ENCODE measurements around the gene SFXN1.
"Not testable (repeated sequence)": the region's sequence is repeated elsewhere in the genome, so short reads cannot be mapped to it uniquely, and the experiment has no call there.

Gene SFXN1

GRCh38 chr5:175452166-175452565, 26.2 kb upstream of the SFXN1 start:
- Histone ChIP-seq H2AFZ (ENCODE audit: low read length) (no peak overlapping the region), H3K4me1 (ENCODE audit: insufficient read depth, low read length, poor library complexity, severe bottlenecking) (no peaks in the 10 kb centered on the region), H3K4me2 (ENCODE audit: low read depth, low read length, poor library complexity, severe bottlenecking) (no peak overlapping the region), H3K4me3 (ENCODE audit: low read length, poor library complexity, severe bottlenecking) (no peak overlapping the region), H3K9ac (ENCODE audit: low read depth, low read length, poor library complexity, severe bottlenecking) (no peak overlapping the region), H3F3A (ENCODE audit: low read depth) (no peaks in the 10 kb centered on the region), H4K20me1 (ENCODE audit: insufficient read depth, low read length, poor library complexity, severe bottlenecking) (no peaks in the 10 kb centered on the region), H3K9me2 (replicated peaks; ENCODE audit: low read depth, low read length) (no peaks in the 10 kb centered on the region), H3K79me2 (ENCODE audit: insufficient read depth, low read length) (no peaks in the 10 kb centered on the region), H3K27me3 (ENCODE audit: insufficient read depth, low read length, poor library complexity, severe bottlenecking) (no peaks in the 10 kb centered on the region), H3K9me3 (ENCODE audit: insufficient read depth, low read depth, low read length) (no peaks in the 10 kb centered on the region), H3K36me3 (ENCODE audit: insufficient read depth, low read length) (no peaks in the 10 kb centered on the region)
- TF ChIP-seq, protein P1, sequence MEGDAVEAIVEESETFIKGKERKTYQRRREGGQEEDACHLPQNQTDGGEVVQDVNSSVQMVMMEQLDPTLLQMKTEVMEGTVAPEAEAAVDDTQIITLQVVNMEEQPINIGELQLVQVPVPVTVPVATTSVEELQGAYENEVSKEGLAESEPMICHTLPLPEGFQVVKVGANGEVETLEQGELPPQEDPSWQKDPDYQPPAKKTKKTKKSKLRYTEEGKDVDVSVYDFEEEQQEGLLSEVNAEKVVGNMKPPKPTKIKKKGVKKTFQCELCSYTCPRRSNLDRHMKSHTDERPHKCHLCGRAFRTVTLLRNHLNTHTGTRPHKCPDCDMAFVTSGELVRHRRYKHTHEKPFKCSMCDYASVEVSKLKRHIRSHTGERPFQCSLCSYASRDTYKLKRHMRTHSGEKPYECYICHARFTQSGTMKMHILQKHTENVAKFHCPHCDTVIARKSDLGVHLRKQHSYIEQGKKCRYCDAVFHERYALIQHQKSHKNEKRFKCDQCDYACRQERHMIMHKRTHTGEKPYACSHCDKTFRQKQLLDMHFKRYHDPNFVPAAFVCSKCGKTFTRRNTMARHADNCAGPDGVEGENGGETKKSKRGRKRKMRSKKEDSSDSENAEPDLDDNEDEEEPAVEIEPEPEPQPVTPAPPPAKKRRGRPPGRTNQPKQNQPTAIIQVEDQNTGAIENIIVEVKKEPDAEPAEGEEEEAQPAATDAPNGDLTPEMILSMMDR (conservative IDR thresholded peaks at IDR 0.05; ENCODE audit: low read length), result no peak
- TF ChIP-seq EZH2phosphoT487 (IDR thresholded peaks at IDR 0.05; ENCODE audit: borderline replicate concordance), result no peak

DNA sequence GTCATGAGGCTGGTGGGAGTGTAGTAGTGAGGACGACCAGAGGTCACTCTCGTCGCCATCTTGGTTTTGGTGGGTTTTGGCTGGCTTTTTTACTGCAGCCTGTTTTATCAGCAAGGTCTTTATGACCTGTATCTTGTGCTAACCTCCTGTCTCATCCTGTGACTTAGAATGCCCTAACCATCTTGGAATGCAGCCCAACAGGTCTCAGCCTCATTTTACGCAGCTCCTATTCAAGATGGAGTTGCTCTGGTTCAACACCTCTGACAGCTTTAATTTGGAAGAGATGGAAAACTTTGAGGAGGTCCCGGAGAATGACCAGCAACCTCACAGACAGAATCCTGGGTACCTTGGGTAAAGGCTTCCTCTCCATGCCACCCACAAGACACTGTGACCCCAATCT, 24.0 kb upstream of the SFXN1 start:
- H3K36me3 ChIP-seq (ENCODE audit: insufficient read depth, low read length); H3K4me1 ChIP-seq (ENCODE audit: insufficient read depth, low read length, poor library complexity, severe bottlenecking): not testable (repeated sequence)

DNA sequence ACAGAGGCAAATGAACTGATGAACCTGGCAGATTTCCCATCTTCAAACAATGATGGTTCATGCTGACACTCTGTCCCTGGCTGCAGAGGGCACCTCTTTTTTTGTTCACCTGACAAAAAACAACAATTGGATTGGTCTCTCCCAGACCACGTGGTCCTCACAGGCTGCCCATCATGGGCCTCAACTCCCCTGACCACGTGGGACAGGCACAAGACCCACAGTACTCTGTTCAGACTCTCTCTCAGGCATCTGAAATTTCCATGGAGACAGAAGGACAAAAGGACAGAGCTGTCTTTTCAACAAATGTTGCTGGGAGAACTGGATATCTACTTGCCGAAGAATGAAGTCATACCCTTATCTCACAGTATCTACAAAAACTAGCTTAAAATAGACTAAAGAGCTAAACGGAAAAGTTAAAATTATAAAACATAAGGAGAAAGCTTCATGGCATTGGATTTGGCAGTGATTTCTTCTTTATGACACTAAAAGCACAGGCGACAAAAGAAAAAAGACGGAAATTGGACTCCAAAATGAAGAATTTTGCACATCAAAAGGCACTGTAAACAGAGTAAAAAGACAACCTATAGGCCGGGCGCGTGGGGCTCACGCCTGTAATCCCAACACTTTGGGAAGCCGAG, 22.1 kb upstream of the SFXN1 start:
- H3K4me1 ChIP-seq (ENCODE audit: insufficient read depth, low read length, poor library complexity, severe bottlenecking), result no peaks in the 10 kb centered on the region
- H3K27me3 ChIP-seq (ENCODE audit: insufficient read depth, low read length, poor library complexity, severe bottlenecking), result no peaks in the 10 kb centered on the region
- no peaks in the 10 kb centered on the region for H3F3A ChIP-seq (ENCODE audit: low read depth)
- no peaks in the 10 kb centered on the region for H3K9me3 ChIP-seq (ENCODE audit: insufficient read depth, low read depth, low read length)
- H3K4me2 ChIP-seq (ENCODE audit: low read depth, low read length, poor library complexity, severe bottlenecking), result no peak overlapping the region
- no peaks in the 10 kb centered on the region for H3K79me2 ChIP-seq (ENCODE audit: insufficient read depth, low read length)
- no peak overlapping the region for H2AFZ ChIP-seq (ENCODE audit: low read length)
- H3K9me2 ChIP-seq (replicated peaks; ENCODE audit: low read depth, low read length), result no peaks in the 10 kb centered on the region
- H3K9ac ChIP-seq (ENCODE audit: low read depth, low read length, poor library complexity, severe bottlenecking), result no peak overlapping the region
- H3K36me3 ChIP-seq (ENCODE audit: insufficient read depth, low read length), result no peaks in the 10 kb centered on the region
- TF ChIP-seq EZH2phosphoT487 (IDR thresholded peaks at IDR 0.05; ENCODE audit: borderline replicate concordance), result no peak
- TF ChIP-seq, protein P1 (conservative IDR thresholded peaks at IDR 0.05; ENCODE audit: low read length), result no peak
- H4K20me1 ChIP-seq (ENCODE audit: insufficient read depth, low read length, poor library complexity, severe bottlenecking), result no peaks in the 10 kb centered on the region
- no peak overlapping the region for H3K4me3 ChIP-seq (ENCODE audit: low read length, poor library complexity, severe bottlenecking)

More for the DNA sequence above, 24.0 kb upstream of the SFXN1 start:
- not testable (repeated sequence) for H3K79me2 ChIP-seq (ENCODE audit: insufficient read depth, low read length); H4K20me1 ChIP-seq (ENCODE audit: insufficient read depth, low read length, poor library complexity, severe bottlenecking); H3K27me3 ChIP-seq (ENCODE audit: insufficient read depth, low read length, poor library complexity, severe bottlenecking); H3K4me2 ChIP-seq (ENCODE audit: low read depth, low read length, poor library complexity, severe bottlenecking); H3K4me3 ChIP-seq (ENCODE audit: low read length, poor library complexity, severe bottlenecking); H3K9me2 ChIP-seq (replicated peaks; ENCODE audit: low read depth, low read length); H3K9me3 ChIP-seq (ENCODE audit: insufficient read depth, low read depth, low read length); H3F3A ChIP-seq (ENCODE audit: low read depth); H2AFZ ChIP-seq (ENCODE audit: low read length); H3K9ac ChIP-seq (ENCODE audit: low read depth, low read length, poor library complexity, severe bottlenecking)

DNA sequence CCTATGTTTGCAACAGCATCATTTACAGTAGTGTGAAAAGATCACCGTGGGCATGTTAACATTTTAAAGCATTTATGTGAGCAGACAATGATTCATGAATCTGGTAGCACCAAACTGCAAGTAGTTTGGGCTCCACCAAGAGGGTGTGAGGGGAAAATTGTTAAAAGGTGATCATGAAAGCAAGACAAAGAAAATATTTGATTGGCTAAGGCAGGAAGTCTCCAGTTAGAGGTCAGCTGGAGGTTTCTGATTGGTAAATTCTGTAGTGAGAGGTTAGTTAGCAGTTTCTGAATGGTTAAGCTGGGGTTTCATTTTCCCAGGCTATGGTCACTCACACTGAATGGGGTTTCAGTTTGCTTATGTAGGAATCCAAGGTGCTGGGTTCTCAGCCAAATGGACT, 20.9 kb upstream of the SFXN1 start:
- no peak overlapping the region for H2AFZ ChIP-seq (ENCODE audit: low read length)
- TF ChIP-seq EZH2phosphoT487 (IDR thresholded peaks at IDR 0.05; ENCODE audit: borderline replicate concordance), result no peak
- TF ChIP-seq, protein P1 (conservative IDR thresholded peaks at IDR 0.05; ENCODE audit: low read length), result peak; percentile 18; the same call in 1 of the 2 replicates
- H3K9ac ChIP-seq (ENCODE audit: low read depth, low read length, poor library complexity, severe bottlenecking), result no peak overlapping the region
- no peaks in the 10 kb centered on the region for H3K4me1 ChIP-seq (ENCODE audit: insufficient read depth, low read length, poor library complexity, severe bottlenecking)
- H3K79me2 ChIP-seq (ENCODE audit: insufficient read depth, low read length), result no peaks in the 10 kb centered on the region
- no peaks in the 10 kb centered on the region for H3K9me2 ChIP-seq (replicated peaks; ENCODE audit: low read depth, low read length)
- no peak overlapping the region for H3K4me3 ChIP-seq (ENCODE audit: low read length, poor library complexity, severe bottlenecking)
- H3F3A ChIP-seq (ENCODE audit: low read depth), result no peaks in the 10 kb centered on the region
- no peaks in the 10 kb centered on the region for H4K20me1 ChIP-seq (ENCODE audit: insufficient read depth, low read length, poor library complexity, severe bottlenecking)
- H3K9me3 ChIP-seq (ENCODE audit: insufficient read depth, low read depth, low read length), result no peaks in the 10 kb centered on the region
- no peaks in the 10 kb centered on the region for H3K36me3 ChIP-seq (ENCODE audit: insufficient read depth, low read length)
- H3K27me3 ChIP-seq (ENCODE audit: insufficient read depth, low read length, poor library complexity, severe bottlenecking), result no peaks in the 10 kb centered on the region
- no peak overlapping the region for H3K4me2 ChIP-seq (ENCODE audit: low read depth, low read length, poor library complexity, severe bottlenecking)

All from Loucy (cell line).